ENCODE results near the gene SLC47A2.

SLC47A2 gene

DNA sequence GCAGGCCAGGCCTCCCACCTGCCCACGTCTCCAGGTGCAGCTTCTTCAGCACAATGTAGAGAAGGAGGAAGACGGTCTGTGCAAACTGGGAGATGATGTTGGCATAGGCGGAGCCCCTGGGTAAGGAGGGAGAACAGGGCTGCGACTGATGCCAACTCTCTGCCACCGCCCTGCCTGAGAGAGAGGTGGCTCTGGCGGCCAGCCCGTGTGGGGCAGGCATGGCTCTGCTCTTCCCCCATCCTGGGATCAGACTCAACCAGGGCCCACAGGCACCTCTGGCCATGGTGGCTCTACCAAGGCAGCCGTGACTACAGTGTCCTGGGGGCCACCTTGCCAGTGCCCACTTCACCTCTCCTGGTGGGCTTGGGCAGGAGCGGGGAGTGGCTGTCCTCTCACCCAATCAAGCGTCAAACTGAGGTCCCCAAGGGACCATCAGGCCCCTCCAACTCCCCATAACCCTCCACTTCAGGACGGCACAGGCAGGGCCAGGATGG is 8.6 kb downstream of the SLC47A2 start:
- DNase-seq (ENCODE audit: low read depth): no peak
- TF ChIP-seq, protein P1, sequence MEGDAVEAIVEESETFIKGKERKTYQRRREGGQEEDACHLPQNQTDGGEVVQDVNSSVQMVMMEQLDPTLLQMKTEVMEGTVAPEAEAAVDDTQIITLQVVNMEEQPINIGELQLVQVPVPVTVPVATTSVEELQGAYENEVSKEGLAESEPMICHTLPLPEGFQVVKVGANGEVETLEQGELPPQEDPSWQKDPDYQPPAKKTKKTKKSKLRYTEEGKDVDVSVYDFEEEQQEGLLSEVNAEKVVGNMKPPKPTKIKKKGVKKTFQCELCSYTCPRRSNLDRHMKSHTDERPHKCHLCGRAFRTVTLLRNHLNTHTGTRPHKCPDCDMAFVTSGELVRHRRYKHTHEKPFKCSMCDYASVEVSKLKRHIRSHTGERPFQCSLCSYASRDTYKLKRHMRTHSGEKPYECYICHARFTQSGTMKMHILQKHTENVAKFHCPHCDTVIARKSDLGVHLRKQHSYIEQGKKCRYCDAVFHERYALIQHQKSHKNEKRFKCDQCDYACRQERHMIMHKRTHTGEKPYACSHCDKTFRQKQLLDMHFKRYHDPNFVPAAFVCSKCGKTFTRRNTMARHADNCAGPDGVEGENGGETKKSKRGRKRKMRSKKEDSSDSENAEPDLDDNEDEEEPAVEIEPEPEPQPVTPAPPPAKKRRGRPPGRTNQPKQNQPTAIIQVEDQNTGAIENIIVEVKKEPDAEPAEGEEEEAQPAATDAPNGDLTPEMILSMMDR (conservative IDR thresholded peaks at IDR 0.05; ENCODE audit: control insufficient read depth, insufficient read depth, low read depth, low read length): no peak
- no peak overlapping the region for H3K4me3 ChIP-seq (ENCODE audit: control insufficient read depth, low read depth, low read length)

DNA sequence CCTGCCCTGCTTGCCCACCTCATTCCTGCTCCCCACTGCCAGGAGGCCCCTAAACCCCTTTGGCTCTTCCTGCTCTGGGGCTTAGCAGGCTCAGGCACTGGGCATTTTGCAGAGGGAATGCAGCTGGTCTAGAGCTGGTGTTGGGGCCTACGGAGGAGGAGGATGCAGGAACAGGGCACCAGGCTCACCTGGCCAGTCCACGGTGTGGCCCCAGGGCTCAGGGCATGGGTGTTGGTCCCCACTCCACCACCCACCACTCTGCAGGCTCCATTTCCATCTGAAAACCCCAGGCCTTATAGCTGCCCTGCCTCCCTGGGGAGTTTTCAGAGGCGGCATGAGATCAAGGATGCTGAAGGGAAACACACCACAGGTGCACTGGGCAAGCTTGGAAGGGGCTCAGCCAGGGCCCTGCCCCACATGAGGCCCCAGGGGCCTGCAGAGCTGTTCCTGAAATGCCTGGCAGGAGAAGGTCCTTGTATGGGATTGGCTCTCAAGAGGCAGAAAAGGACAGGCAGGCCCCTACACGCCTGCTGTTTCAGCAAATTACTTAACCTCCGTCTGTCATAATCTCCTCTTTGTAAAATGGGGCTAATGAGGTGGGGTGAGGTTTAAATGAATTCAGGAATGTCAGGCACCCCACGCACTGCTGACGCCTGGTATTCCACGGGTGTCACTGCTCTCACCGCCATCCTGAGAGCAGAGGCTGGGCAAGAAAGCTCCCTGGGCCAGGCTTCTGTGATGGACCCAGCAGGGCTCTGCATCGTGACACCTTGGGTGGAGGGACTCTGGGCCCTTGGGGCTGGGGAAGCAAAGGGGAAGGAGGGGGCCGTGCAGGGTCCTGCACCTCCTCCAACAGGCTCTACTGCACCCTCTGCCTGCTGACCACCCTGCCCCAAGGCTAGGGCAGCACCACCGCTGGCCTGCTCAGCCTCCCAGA is 9.3 kb downstream of the SLC47A2 start:
- no peak overlapping the region for H3K4me3 ChIP-seq (ENCODE audit: control insufficient read depth, low read depth, low read length)
- TF ChIP-seq, protein P1 (conservative IDR thresholded peaks at IDR 0.05; ENCODE audit: control insufficient read depth, insufficient read depth, low read depth, low read length): no peak
- no peak for DNase-seq (ENCODE audit: low read depth)

DNA sequence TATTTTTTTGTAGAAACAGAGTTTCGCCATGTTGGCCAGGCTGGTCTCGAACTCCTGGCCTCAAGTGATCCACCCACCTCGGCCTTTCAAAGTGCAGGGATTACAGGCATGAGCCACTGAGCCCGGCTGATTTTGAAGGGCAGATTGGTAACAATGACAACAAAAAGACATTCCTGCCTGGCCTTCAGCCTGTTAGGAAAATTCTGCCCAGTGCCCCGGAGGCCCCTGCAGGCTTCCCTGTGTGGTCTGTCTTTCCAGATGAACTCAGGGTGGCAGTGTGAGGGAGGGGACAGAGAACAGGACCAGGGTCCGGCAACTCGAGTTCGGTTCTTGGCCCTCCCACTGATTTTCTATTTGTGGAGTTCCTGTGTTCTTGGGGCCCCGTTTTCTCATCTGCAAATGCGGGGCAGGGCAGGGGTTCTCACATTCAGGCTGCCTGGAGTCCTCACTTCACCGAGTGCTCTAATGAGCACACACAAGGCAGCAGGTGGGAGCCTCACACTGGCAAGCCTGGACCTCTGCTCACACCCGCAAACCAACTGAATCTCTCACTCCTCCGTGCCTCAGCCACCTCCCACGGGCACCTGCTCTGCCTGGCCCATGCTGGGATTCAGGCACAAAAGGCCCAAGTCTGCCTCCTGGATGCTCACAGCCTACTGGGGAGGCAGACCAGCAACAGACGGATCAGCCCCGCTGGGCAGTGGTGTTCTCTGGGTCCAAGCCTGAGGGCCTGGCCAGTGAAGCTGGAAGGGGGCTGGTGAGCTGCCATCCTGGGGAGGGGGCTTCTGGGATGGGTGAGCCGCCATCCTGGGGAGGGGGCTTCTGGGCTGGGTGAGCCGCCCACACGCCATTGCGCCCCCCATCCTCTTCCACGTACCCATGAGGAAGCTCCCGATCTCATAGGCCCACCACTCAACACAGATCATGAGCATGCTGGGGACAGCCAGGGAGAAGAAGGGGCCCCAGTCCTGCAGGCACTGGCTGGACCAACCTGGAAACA is 10.3 kb downstream of the SLC47A2 start:
- DNase-seq (ENCODE audit: low read depth): no peak
- no peak overlapping the region for H3K4me3 ChIP-seq (ENCODE audit: control insufficient read depth, low read depth, low read length)

DNA sequence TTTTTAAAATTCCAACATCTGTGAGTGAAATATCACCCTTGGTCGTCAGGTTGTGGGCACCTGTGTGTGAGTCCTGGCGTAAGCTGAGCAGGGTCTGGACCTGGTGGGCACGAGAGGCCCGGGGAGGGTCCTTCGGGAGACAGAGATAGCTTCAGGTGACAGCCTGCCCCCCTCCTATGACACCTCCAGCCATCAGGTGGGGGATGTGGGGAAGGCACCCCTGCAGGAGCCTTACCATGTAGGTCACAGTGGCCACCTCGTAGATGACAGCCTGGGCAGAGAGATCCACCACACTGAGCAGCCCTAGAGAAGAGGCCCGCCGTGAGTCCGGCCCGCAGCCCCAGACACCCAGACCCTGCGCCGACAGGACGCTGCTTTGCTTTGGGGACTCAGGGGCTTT is 11.2 kb downstream of the SLC47A2 start:
- H3K4me3 ChIP-seq (ENCODE audit: control insufficient read depth, low read depth, low read length): no peak overlapping the region
- no peak for DNase-seq (ENCODE audit: low read depth)
- TF ChIP-seq, protein P1 (conservative IDR thresholded peaks at IDR 0.05; ENCODE audit: control insufficient read depth, insufficient read depth, low read depth, low read length): no peak

More for the DNA sequence above, 10.3 kb downstream of the SLC47A2 start:
- TF ChIP-seq, protein P1 (conservative IDR thresholded peaks at IDR 0.05; ENCODE audit: control insufficient read depth, insufficient read depth, low read depth, low read length): no peak

DNA sequence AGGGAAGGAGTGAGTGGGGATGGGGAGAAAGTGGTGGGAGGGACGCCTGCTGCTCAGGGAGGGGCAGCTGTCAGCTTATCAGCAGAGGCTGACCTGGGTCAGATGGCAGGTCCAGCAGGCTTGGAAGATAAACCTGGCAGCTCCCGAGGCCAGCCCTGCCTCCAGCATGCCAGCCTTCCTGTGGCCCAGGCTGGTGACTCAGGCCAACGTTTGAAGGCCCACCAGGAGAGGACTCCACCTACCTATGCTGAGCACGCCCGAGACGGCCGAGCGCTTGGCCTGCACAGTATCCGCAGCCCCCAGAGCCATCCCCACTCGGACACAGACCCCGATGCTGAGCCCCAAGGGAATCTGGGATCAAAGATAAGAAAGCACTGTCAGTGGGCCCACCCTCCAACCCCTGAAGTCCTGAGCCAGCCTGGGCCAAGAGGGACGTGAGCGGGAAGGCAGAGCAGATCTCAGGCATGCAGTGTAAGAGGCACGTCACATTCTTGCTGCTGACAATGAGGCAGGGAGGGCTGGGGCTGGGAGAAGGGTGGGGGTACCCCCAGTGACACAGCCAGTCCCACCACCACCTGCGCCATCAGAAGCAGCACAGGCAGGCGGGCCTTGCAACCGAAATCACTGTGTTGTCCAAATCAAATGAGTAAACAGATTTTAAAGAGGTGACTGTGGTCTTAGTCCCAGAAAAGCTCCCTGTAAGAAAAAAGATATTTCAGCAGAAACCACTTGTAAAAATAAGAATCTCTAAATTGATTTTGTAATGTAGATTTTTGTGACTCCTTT is 12.4 kb downstream of the SLC47A2 start:
- no peak overlapping the region for H3K4me3 ChIP-seq (ENCODE audit: control insufficient read depth, low read depth, low read length)
- TF ChIP-seq, protein P1 (conservative IDR thresholded peaks at IDR 0.05; ENCODE audit: control insufficient read depth, insufficient read depth, low read depth, low read length): no peak
- DNase-seq (ENCODE audit: low read depth): no peak

Measured in fibroblast of mammary gland (primary cell).